Smooth muscle cell (in vitro differentiated cells): ENCODE data around the gene TNFRSF14. TPM values are rescaled to one million over a fixed set of nuclear protein-coding genes. Genes with fewer than 3 reads are reported as not detected.

Source experiments
- DNase-seq: peaks from one replicate; lab custom pipeline; 2025; ENCODE audit not compliant: unreplicated experiment; lab: John Stamatoyannopoulos, UW
- H2AFZ ChIP-seq: fragments of 200-600 bp; sonication (generic); 2 replicates; pipeline ENCODE4 v1.6.0; 2016; ENCODE audit warnings: antibody characterized with exemption, low read depth, mild to moderate bottlenecking
- H3F3A ChIP-seq: fragments of 200-600 bp; sonication (generic); 2 replicates; pipeline ENCODE4 v1.6.0; 2017; ENCODE audit warnings: antibody characterized with exemption, low read depth
- H3K27ac ChIP-seq: fragments of 200-600 bp; sonication (generic); 2 replicates; pipeline ENCODE4 v1.5.1; 2016; ENCODE audit warnings: low read depth, mild to moderate bottlenecking
- H3K27me3 ChIP-seq: fragments of 200-600 bp; sonication (generic); 2 replicates; pipeline ENCODE4 v1.6.1; 2016; ENCODE audit warnings: low read depth, mild to moderate bottlenecking
- H3K36me3 ChIP-seq: fragments of 200-600 bp; sonication (generic); 2 replicates; pipeline ENCODE4 v1.5.1; 2016; ENCODE audit warnings: low read depth
- H3K4me1 ChIP-seq: fragments of 200-600 bp; sonication (generic); 2 replicates; pipeline ENCODE4 v1.5.1; 2016; ENCODE audit warnings: low read depth
- H3K4me2 ChIP-seq: fragments of 200-600 bp; sonication (generic); 2 replicates; pipeline ENCODE4 v1.6.0; 2016; ENCODE audit warnings: mild to moderate bottlenecking
- H3K4me3 ChIP-seq: fragments of 200-600 bp; sonication (generic); 2 replicates; pipeline ENCODE4 v1.5.1; 2016; ENCODE audit warnings: mild to moderate bottlenecking
- H3K79me2 ChIP-seq: fragments of 200-600 bp; sonication (generic); 2 replicates; pipeline ENCODE4 v1.6.0; 2016; ENCODE audit warnings: low read depth, mild to moderate bottlenecking
- H3K9ac ChIP-seq: fragments of 200-600 bp; sonication (generic); 2 replicates; pipeline ENCODE4 v1.6.0; 2016; ENCODE audit warnings: low read depth
- H3K9me3 ChIP-seq: fragments of 200-600 bp; sonication (generic); replicated peaks from 2 replicates; pipeline ENCODE4 v1.5.1; 2016; ENCODE audit warnings: low read depth
- H4K20me1 ChIP-seq: fragments of 200-600 bp; sonication (generic); 2 replicates; pipeline ENCODE4 v1.6.0; 2016; ENCODE audit warnings: low read depth
- WGBS: methylation state at CpG from one replicate; pipeline ENCODE4 v1.1.7; 2016; ENCODE audit warnings: low lambda C conversion rate; 5-methylcytosine and 5-hydroxymethylcytosine counted together
- polyA plus RNA-seq: library from polyadenylated mRNA; unstranded; fragments of >200 nt; fragmentation: Nextera tagmentation; extraction: Ambion mirVana; gene quantifications from 2 replicates; pipeline ENCODE4 v1.2.1, GENCODE V29; 2016
- total RNA-seq: library from RNA; depleted of rRNA; stranded (reverse); fragments of >200 nt; gene quantifications from 2 replicates; pipeline ENCODE4 v1.2.3, GENCODE V29; 2014
- TF ChIP-seq, protein P1 (sequence below): fragments of 200-600 bp; sonication (generic); IDR thresholded peaks from 2 replicates; pipeline ENCODE4 v1.5.1; 2017; ENCODE audit warnings: borderline replicate concordance, mild to moderate bottlenecking, antibody characterized with exemption; ENCODE audit not compliant: insufficient read depth, poor library complexity, severe bottlenecking

TNFRSF14 gene
- total and polyA plus RNA-seq, 2 experiments from 2014 or later = not detected

DNA sequence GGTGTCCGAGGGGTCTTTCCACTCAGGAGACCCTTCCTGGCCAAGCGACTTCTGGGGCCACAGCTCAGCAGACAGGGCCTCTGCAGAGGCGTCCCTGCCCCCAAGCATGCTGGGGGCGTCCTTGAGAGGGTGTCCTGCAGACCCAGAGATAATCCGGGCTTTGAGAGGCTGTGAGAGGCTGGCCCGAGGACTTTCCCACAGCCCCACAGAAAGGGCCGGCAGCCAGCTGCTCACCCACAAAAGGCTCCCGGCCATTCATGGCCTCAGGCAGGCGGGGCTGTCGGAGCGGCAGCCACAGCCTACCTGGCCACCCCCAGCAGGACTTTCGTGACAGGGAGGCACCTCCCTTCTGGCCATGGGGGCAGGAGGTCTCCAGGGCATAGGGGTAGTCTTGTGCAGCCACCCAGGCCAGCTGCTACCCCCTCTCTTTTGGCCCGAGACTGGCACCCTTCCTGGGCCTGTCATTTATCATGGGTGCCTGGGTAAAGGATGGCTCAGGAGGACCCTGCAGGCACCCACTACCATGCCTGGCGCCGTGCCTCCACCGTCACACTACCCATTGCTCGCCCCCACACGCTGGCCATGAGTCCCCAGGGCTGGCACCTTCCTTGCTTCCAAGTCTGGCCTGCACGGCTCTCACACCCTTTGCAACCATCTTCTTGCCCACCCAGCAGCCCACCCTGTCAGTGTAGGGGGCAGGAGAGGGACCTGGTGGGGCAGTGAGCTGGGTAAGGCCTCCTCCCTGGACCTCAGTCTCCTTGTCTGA lies 11.1 kb upstream of the TNFRSF14 start:
- H3K27ac ChIP-seq = no peak overlapping the region
- TF ChIP-seq, protein P1, sequence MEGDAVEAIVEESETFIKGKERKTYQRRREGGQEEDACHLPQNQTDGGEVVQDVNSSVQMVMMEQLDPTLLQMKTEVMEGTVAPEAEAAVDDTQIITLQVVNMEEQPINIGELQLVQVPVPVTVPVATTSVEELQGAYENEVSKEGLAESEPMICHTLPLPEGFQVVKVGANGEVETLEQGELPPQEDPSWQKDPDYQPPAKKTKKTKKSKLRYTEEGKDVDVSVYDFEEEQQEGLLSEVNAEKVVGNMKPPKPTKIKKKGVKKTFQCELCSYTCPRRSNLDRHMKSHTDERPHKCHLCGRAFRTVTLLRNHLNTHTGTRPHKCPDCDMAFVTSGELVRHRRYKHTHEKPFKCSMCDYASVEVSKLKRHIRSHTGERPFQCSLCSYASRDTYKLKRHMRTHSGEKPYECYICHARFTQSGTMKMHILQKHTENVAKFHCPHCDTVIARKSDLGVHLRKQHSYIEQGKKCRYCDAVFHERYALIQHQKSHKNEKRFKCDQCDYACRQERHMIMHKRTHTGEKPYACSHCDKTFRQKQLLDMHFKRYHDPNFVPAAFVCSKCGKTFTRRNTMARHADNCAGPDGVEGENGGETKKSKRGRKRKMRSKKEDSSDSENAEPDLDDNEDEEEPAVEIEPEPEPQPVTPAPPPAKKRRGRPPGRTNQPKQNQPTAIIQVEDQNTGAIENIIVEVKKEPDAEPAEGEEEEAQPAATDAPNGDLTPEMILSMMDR = no peak
- DNase-seq = no peak

DNA sequence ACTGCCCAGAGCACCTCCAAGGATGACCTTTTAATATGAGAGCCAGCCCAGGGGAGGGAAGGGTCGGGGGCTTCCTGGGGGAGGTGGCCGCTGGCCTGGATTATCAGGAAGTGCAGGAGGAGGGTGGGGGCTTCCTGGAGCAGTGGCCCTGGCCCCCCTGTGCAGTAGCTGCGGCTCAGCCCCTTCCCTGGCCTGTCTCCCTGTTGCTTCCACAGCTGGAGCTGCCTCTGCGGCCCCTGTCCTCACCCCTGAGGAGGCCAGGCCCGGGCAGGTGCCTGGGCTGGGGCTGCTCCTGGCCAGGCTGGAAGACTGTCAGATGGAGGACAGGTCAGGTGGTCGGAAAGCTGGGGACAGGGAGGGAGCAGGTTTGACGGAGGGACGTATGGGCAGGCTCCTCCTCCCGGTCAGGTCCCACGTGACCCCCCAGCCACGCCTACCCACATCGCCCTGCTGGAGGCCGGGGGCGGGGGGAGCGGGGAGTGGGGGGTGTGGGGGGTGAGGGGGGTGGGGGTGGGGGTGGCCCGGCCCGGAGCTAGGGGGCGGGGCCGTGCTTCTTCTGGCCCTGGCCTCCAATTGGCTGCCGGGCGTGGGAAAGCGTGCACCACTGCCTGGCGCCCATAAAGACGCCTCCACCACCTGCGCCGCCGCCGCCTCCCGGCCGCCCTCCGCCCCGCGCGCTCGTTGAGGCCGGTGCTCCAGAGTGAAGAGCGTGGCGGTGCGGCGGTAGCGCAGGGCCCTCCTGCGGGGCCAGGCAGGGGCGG lies 10.2 kb upstream of the TNFRSF14 start:
- peak overlapping the region; percentile 93 for H3K4me2 ChIP-seq
- no peaks in the 10 kb centered on the region for H3K9me3 ChIP-seq
- DNase-seq = peak; percentile 38
- H3K4me3 ChIP-seq = peak overlapping the region; percentile 55
- H3K4me1 ChIP-seq = peaks cover 53% of the 10 kb centered on the region
- H3K27me3 ChIP-seq = no peaks in the 10 kb centered on the region
- H3F3A ChIP-seq = no peaks in the 10 kb centered on the region
- 23% methylated on average over 7 of the region's 43 CpGs for WGBS
- H3K27ac ChIP-seq = no peak overlapping the region
- no peaks in the 10 kb centered on the region for H3K79me2 ChIP-seq
- no peaks in the 10 kb centered on the region for H4K20me1 ChIP-seq
- no peaks in the 10 kb centered on the region for H3K36me3 ChIP-seq
- H2AFZ ChIP-seq = peak overlapping the region; percentile 77
- H3K9ac ChIP-seq = no peak overlapping the region
- TF ChIP-seq, protein P1 = no peak

More for the DNA sequence above, 11.1 kb upstream of the TNFRSF14 start:
- Histone ChIP-seq H3K36me3 (no peaks in the 10 kb centered on the region), H3F3A (no peaks in the 10 kb centered on the region), H3K4me3 (no peak overlapping the region), H3K4me2 (no peak overlapping the region), H3K4me1 (peaks cover 59% of the 10 kb centered on the region), H2AFZ (no peak overlapping the region), H3K27me3 (peaks cover 3% of the 10 kb centered on the region), H3K79me2 (no peaks in the 10 kb centered on the region), H3K9ac (no peak overlapping the region), H3K9me3 (no peaks in the 10 kb centered on the region), H4K20me1 (no peaks in the 10 kb centered on the region)
- WGBS = 67% methylated on average over 19 of the region's 19 CpGs

DNA sequence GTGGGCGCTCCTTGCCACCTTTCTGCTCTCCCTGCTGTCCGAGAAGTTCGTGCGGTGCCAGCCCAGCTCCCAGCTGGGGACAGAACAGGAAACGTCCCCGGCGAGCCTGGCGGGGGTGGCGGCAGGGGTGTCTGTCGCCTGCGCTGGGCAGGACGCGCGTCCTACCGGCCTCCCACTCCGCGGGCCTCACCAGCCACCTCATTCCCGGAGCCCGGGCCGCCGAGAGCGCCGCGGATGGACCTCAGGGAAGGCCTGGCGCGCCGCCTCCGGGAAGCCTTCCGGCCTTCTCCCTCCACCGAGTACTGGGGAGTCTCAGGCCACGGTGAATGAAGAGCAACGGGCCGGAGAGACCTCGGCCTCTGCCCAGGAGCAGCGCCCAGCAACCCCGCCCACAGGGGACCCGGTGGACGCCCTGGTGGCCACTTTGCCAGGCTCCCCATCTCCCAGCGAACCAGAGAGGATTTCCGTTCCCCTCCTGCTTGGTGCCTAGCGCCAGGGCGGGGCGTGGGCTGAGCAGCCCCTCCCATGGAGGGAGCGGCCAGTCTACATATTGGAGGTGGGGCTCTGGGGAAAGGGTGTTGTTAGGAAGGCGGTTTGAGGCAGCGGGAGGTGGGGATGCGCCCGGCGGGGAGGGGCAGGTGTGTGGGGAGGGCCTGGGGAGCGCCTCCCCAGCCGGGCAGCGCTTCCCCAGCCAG lies 9.5 kb upstream of the TNFRSF14 start:
- H2AFZ ChIP-seq = peak overlapping the region; percentile 77
- H3K27me3 ChIP-seq = no peaks in the 10 kb centered on the region
- H3K36me3 ChIP-seq = no peaks in the 10 kb centered on the region
- TF ChIP-seq, protein P1 = no peak
- DNase-seq = no peak
- no peaks in the 10 kb centered on the region for H3F3A ChIP-seq
- no peaks in the 10 kb centered on the region for H3K79me2 ChIP-seq
- H3K4me2 ChIP-seq = peak overlapping the region; percentile 93
- no peak overlapping the region for H3K9ac ChIP-seq
- H4K20me1 ChIP-seq = no peaks in the 10 kb centered on the region
- H3K4me3 ChIP-seq = peak overlapping the region; percentile 55
- H3K27ac ChIP-seq = no peak overlapping the region
- H3K9me3 ChIP-seq = no peaks in the 10 kb centered on the region
- 1% methylated on average over 45 of the region's 52 CpGs for WGBS
- peaks cover 53% of the 10 kb centered on the region for H3K4me1 ChIP-seq
